ENCODE data around the gene PREX1.

DNA sequence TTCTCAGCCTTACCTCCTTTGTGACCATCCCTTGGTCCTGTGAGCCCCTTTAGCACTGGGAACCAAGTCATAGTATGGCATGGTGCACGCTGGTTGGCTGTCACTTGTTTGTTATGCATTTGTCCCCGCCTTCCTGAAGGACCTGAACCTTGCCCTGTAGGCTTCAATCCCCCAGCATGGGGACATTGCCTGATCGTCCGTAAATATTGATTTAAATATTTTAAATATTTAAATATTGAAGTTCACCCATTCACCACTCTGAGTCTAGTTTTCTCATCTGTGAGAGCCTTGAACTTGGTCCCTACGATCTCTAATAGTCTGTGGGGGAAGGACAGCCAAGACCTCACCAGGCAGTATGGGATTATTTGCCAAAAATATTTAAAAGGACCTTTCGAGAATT lies 23.8 kb upstream of the PREX1 start:
- TF ChIP-seq, protein P1, sequence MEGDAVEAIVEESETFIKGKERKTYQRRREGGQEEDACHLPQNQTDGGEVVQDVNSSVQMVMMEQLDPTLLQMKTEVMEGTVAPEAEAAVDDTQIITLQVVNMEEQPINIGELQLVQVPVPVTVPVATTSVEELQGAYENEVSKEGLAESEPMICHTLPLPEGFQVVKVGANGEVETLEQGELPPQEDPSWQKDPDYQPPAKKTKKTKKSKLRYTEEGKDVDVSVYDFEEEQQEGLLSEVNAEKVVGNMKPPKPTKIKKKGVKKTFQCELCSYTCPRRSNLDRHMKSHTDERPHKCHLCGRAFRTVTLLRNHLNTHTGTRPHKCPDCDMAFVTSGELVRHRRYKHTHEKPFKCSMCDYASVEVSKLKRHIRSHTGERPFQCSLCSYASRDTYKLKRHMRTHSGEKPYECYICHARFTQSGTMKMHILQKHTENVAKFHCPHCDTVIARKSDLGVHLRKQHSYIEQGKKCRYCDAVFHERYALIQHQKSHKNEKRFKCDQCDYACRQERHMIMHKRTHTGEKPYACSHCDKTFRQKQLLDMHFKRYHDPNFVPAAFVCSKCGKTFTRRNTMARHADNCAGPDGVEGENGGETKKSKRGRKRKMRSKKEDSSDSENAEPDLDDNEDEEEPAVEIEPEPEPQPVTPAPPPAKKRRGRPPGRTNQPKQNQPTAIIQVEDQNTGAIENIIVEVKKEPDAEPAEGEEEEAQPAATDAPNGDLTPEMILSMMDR (IDR thresholded peaks at IDR 0.05): no peak
- TF ChIP-seq POLR2A (IDR thresholded peaks at IDR 0.05): no peak
- TF ChIP-seq EP300 (IDR thresholded peaks at IDR 0.05): no peak

Data from ovary (tissue), 3 donors.